Mesenchymal stem cell (in vitro differentiated cells and primary cell): ENCODE data around the gene PTPN20.
A peak's percentile ranks its signal among the peaks of the same experiment; 100 is the strongest.

Source experiments
- DNase-seq: peaks from one replicate; pipeline ENCODE4 v3.0.0-alpha.2; 2013
- H2AFZ ChIP-seq: one replicate; pipeline ENCODE4 v1.6.1; 2013; ENCODE audit warnings: low read depth, mild to moderate bottlenecking, control low read depth, inconsistent platforms, low read length, moderate library complexity
- H2AK5ac ChIP-seq: 2 replicates; pipeline ENCODE4 v1.6.1; 2013; ENCODE audit warnings: low read length, moderate library complexity, mild to moderate bottlenecking, inconsistent platforms; ENCODE audit not compliant: severe bottlenecking
- H2BK120ac ChIP-seq: one replicate; pipeline ENCODE4 v1.6.1; 2013; ENCODE audit warnings: low read depth, mild to moderate bottlenecking, inconsistent platforms, low read length, moderate library complexity
- H2BK12ac ChIP-seq, 2 experiments: one replicate each; pipeline ENCODE4 v1.6.1; 2013; ENCODE audit warnings: inconsistent platforms in 2 of 2, low read length in 2 of 2, mild to moderate bottlenecking in 2 of 2, moderate library complexity in 2 of 2, control low read depth in 1 of 2
- H2BK15ac ChIP-seq: one replicate; pipeline ENCODE4 v1.6.1; 2013; ENCODE audit warnings: mild to moderate bottlenecking, low read depth, inconsistent platforms; ENCODE audit not compliant: poor library complexity, severe bottlenecking
- H2BK5ac ChIP-seq: 2 replicates; pipeline ENCODE4 v1.6.1; 2013; ENCODE audit warnings: low read depth, mild to moderate bottlenecking, low read length, control low read depth, inconsistent platforms; ENCODE audit not compliant: poor library complexity, severe bottlenecking
- H3K14ac ChIP-seq, 2 experiments: one replicate each; pipeline ENCODE4 v1.6.1; 2013; ENCODE audit warnings: inconsistent platforms in 2 of 2, low read length in 2 of 2, control low read depth in 1 of 2, mild to moderate bottlenecking in 1 of 2, moderate library complexity in 1 of 2
- H3K18ac ChIP-seq, 2 experiments: one replicate each; pipeline ENCODE4 v1.6.1; 2013; ENCODE audit warnings: inconsistent platforms in 2 of 2, low read length in 2 of 2, control low read depth in 1 of 2, low read depth in 1 of 2, mild to moderate bottlenecking in 1 of 2
- H3K23ac ChIP-seq, 2 experiments: one replicate each; pipeline ENCODE4 v1.6.1; 2013; ENCODE audit warnings: inconsistent platforms in 2 of 2, low read length in 2 of 2, mild to moderate bottlenecking in 2 of 2, moderate library complexity in 2 of 2, control low read depth in 1 of 2
- H3K27ac ChIP-seq: 2 replicates; pipeline ENCODE4 v1.5.1; 2013; ENCODE audit warnings: mild to moderate bottlenecking, moderate library complexity, low read length, control low read depth, inconsistent platforms; ENCODE audit not compliant: poor library complexity, severe bottlenecking
- H3K27me3 ChIP-seq, 2 experiments: 2 replicates each; pipeline versions ENCODE4 v1.6.1 to v1.7.0; 2013; ENCODE audit warnings: low read length in 2 of 2, mild to moderate bottlenecking in 2 of 2, moderate library complexity in 2 of 2, control low read depth in 1 of 2, inconsistent platforms in 1 of 2; ENCODE audit not compliant: control insufficient read depth in 1 of 2, insufficient read depth in 1 of 2
- H3K36me3 ChIP-seq, 2 experiments: 2 replicates each; pipeline versions ENCODE4 v1.6.1 to v1.7.0; 2013; ENCODE audit warnings: low read length in 2 of 2, control low read depth in 1 of 2, inconsistent platforms in 1 of 2, low read depth in 1 of 2, mild to moderate bottlenecking in 1 of 2; ENCODE audit not compliant: insufficient read depth in 2 of 2, control insufficient read depth in 1 of 2
- H3K4ac ChIP-seq, 2 experiments: one replicate each; pipeline ENCODE4 v1.6.1; 2013; ENCODE audit warnings: inconsistent platforms in 2 of 2, low read length in 2 of 2, mild to moderate bottlenecking in 2 of 2, moderate library complexity in 2 of 2, control low read depth in 1 of 2, low read depth in 1 of 2
- H3K4me1 ChIP-seq: 2 replicates; pipeline ENCODE4 v1.6.1; 2013; ENCODE audit warnings: low read depth, low read length, control low read depth; ENCODE audit not compliant: control insufficient read depth, insufficient read depth
- H3K4me2 ChIP-seq: 2 replicates; pipeline ENCODE4 v1.6.1; 2013; ENCODE audit warnings: low read length, mild to moderate bottlenecking, inconsistent platforms; ENCODE audit not compliant: poor library complexity, severe bottlenecking
- H3K4me3 ChIP-seq, 2 experiments: 2 replicates each; pipeline versions ENCODE4 v1.5.1 to v1.7.0; 2013; ENCODE audit warnings: low read length in 2 of 2, mild to moderate bottlenecking in 2 of 2, control low read depth in 1 of 2, low read depth in 1 of 2; ENCODE audit not compliant: insufficient read depth in 1 of 2
- H3K79me1 ChIP-seq: replicated peaks from 2 replicates; pipeline ENCODE4 v1.6.1; 2013; ENCODE audit warnings: mild to moderate bottlenecking, control low read depth, low read length, inconsistent platforms; ENCODE audit not compliant: poor library complexity, severe bottlenecking
- H3K9ac ChIP-seq: 2 replicates; pipeline ENCODE4 v1.7.0; 2013; ENCODE audit warnings: mild to moderate bottlenecking, low read length, moderate library complexity
- H3K9me3 ChIP-seq: 2 replicates; pipeline ENCODE4 v1.7.0; 2013; ENCODE audit warnings: mild to moderate bottlenecking, low read length; ENCODE audit not compliant: control insufficient read depth
- H4K8ac ChIP-seq: one replicate; pipeline ENCODE4 v1.6.1; 2013; ENCODE audit warnings: inconsistent platforms, mild to moderate bottlenecking, low read length, moderate library complexity
- H4K91ac ChIP-seq: one replicate; pipeline ENCODE4 v1.6.1; 2013; ENCODE audit warnings: mild to moderate bottlenecking, low read length, inconsistent platforms
- WGBS: methylation state at CpG from one replicate; pipeline ENCODE4 v1.1.7; 2013; ENCODE audit warnings: mixed read lengths; 5-methylcytosine and 5-hydroxymethylcytosine counted together

PTPN20 gene

GRCh38 chr10:47042780-47043750, 131.8 kb downstream of the PTPN20 start:
- H3K4me2 ChIP-seq, result no peak overlapping the region
- H2BK5ac ChIP-seq, result no peak overlapping the region
- peaks cover 2 to 14% of the 10 kb centered on the region in 2 experiments for H3K27me3 ChIP-seq
- no peaks in the 10 kb centered on the region for H3K79me1 ChIP-seq
- no peak for DNase-seq
- H4K8ac ChIP-seq, result no peak overlapping the region
- no peaks in the 10 kb centered on the region for H3K36me3 ChIP-seq
- 79% methylated on average over 16 of the region's 19 CpGs for WGBS
- H3K14ac ChIP-seq, result peak overlapping the region in 1 of 2 experiments; percentile 46
- no peak overlapping the region for H3K4ac ChIP-seq
- H3K4me3 ChIP-seq, result no peak overlapping the region
- no peak overlapping the region for H3K23ac ChIP-seq
- no peak overlapping the region for H2AFZ ChIP-seq
- no peak overlapping the region for H2AK5ac ChIP-seq
- no peaks in the 10 kb centered on the region for H3K9me3 ChIP-seq
- no peak overlapping the region for H3K18ac ChIP-seq
- H4K91ac ChIP-seq, result no peak overlapping the region
- no peaks in the 10 kb centered on the region for H3K4me1 ChIP-seq
- H2BK15ac ChIP-seq, result no peak overlapping the region
- no peak overlapping the region for H3K27ac ChIP-seq
- no peak overlapping the region for H3K9ac ChIP-seq
- no peak overlapping the region for H2BK120ac ChIP-seq
- no peak overlapping the region for H2BK12ac ChIP-seq

GRCh38 chr10:47043928-47044538, 132.8 kb downstream of the PTPN20 start:
- Histone ChIP-seq H2BK12ac (no peak overlapping the region), H3K4me2 (no peak overlapping the region), H3K9me3 (no peaks in the 10 kb centered on the region), H3K4ac (no peak overlapping the region), H4K8ac (no peak overlapping the region), H3K18ac (no peak overlapping the region), H3K79me1 (no peaks in the 10 kb centered on the region), H3K4me1 (no peaks in the 10 kb centered on the region), H4K91ac (no peak overlapping the region), H3K23ac (no peak overlapping the region), H3K27me3 (peaks cover 0 to 14% of the 10 kb centered on the region in 2 experiments), H2AK5ac (no peak overlapping the region), H2AFZ (no peak overlapping the region), H3K4me3 (no peak overlapping the region), H2BK120ac (no peak overlapping the region), H3K27ac (no peak overlapping the region), H2BK5ac (no peak overlapping the region), H3K14ac (no peak overlapping the region), H3K36me3 (no peaks in the 10 kb centered on the region), H2BK15ac (no peak overlapping the region), H3K9ac (no peak overlapping the region)
- DNase-seq, result no peak
- WGBS, result 75% methylated on average over 15 of the region's 15 CpGs

- H2BK120ac ChIP-seq, result no peak overlapping the region
- no peak overlapping the region for H2AK5ac ChIP-seq
- H2AFZ ChIP-seq, result no peak overlapping the region
- H3K79me1 ChIP-seq, result no peaks in the 10 kb centered on the region
- H3K27ac ChIP-seq, result no peak overlapping the region
- H3K4me2 ChIP-seq, result no peak overlapping the region
- no peak overlapping the region for H3K23ac ChIP-seq
- H3K36me3 ChIP-seq, result no peaks in the 10 kb centered on the region
- whole genome bisulfite sequencing, result 96% methylated on average over 2 of the region's 2 CpGs
- no peak overlapping the region for H4K8ac ChIP-seq
- no peak overlapping the region for H3K18ac ChIP-seq
- no peaks in the 10 kb centered on the region for H3K9me3 ChIP-seq
- no peaks in the 10 kb centered on the region for H3K4me1 ChIP-seq
- no peak overlapping the region for H3K4me3 ChIP-seq
- no peak overlapping the region for H2BK5ac ChIP-seq
- H4K91ac ChIP-seq, result no peak overlapping the region
- no peak overlapping the region for H3K14ac ChIP-seq
- H2BK15ac ChIP-seq, result no peak overlapping the region
- no peak overlapping the region for H3K9ac ChIP-seq
- H3K27me3 ChIP-seq, result peaks cover 0 to 11% of the 10 kb centered on the region in 2 experiments
- no peak overlapping the region for H2BK12ac ChIP-seq
- no peak overlapping the region for H3K4ac ChIP-seq
- no peak for DNase-seq
Measured at GRCh38 chr10:47044741-47045140, 133.5 kb downstream of the PTPN20 start.

- Histone ChIP-seq H4K8ac (no peak overlapping the region), H3K79me1 (no peaks in the 10 kb centered on the region), H2AFZ (no peak overlapping the region), H3K9ac (no peak overlapping the region), H3K9me3 (no peaks in the 10 kb centered on the region), H2BK12ac (no peak overlapping the region), H3K36me3 (no peaks in the 10 kb centered on the region), H3K4me3 (no peak overlapping the region), H4K91ac (no peak overlapping the region), H3K18ac (no peak overlapping the region), H2AK5ac (no peak overlapping the region), H3K27ac (no peak overlapping the region), H3K4me1 (no peaks in the 10 kb centered on the region), H3K27me3 (peaks cover 0 to 13% of the 10 kb centered on the region in 2 experiments), H3K14ac (no peak overlapping the region), H2BK120ac (no peak overlapping the region), H2BK5ac (no peak overlapping the region), H3K4me2 (no peak overlapping the region), H3K4ac (no peak overlapping the region), H3K23ac (no peak overlapping the region), H2BK15ac (no peak overlapping the region)
- WGBS, result 75% methylated on average over 8 of the region's 8 CpGs
- no peak for DNase-seq
Measured at GRCh38 chr10:47045331-47045861, 134.2 kb downstream of the PTPN20 start.
